ENCODE measurements around the gene FOXL1.
A peak's percentile ranks its signal among the peaks of the same experiment; 100 is the strongest.
"Not testable (repeated sequence)": the region's sequence is repeated elsewhere in the genome, so short reads cannot be mapped to it uniquely, and the experiment has no call there.

The FOXL1 gene

DNA sequence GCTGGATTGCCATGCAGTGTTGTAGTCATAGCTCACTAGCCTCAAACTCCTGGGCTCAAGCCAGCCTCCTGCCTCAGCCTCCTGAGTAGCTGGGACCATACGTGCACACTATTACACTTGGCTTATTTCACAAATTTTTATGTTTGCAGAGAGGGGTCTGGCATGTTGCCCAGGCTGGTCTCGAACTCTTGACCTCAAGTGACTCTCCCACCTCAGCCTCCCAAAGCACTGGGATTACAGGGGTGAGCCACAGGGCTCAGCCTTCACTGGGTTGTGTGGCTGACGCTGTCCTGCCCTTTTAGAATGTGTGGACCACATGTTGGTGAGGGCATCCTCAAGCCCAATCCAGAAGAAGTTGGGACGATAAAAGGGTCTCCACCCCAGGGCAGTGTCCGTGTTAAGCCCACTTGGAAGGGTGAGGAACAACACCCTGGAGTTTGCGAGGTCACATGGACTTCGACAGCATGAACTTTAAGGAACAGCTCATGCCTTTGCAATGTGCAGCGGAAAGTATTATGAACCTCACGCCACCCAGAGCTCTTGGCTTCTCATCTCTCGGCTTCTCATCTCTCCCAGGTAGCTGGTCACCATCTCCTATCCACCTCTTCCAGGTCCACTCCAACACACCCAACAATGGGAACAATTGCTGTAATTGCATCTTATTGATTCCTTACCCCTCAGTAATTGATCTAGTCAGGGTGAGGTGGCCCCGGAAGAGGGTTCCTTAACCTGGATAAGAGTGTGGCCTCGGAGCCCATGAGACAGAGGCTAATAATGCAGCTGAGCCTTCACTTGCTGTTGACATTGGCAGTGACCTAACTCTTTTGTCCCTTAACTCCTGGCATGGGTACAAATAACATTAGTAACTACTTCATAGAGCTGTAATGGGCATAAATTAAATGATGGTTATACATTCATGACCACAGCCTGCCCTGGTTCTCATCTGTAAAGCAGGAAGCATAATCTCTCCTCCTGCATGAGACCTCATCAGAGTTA, 6.7 kb downstream of the FOXL1 start:
- in situ Hi-C loops (cut with HindIII; ENCODE audit: low sequenced_read_pairs), result loop anchor here (5.0 kb wide), 1 partner anchor 232 kb away; no protein-coding TSS in a partner anchor
- H3K4me3 ChIP-seq (ENCODE audit: low read depth, low read length), result no peak overlapping the region
- no peak for DNase-seq (ENCODE audit: low read depth)
- TF ChIP-seq, protein P1, sequence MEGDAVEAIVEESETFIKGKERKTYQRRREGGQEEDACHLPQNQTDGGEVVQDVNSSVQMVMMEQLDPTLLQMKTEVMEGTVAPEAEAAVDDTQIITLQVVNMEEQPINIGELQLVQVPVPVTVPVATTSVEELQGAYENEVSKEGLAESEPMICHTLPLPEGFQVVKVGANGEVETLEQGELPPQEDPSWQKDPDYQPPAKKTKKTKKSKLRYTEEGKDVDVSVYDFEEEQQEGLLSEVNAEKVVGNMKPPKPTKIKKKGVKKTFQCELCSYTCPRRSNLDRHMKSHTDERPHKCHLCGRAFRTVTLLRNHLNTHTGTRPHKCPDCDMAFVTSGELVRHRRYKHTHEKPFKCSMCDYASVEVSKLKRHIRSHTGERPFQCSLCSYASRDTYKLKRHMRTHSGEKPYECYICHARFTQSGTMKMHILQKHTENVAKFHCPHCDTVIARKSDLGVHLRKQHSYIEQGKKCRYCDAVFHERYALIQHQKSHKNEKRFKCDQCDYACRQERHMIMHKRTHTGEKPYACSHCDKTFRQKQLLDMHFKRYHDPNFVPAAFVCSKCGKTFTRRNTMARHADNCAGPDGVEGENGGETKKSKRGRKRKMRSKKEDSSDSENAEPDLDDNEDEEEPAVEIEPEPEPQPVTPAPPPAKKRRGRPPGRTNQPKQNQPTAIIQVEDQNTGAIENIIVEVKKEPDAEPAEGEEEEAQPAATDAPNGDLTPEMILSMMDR (IDR thresholded peaks at IDR 0.05; ENCODE audit: low read depth, low read length, missing control alignments), result no peak

DNA sequence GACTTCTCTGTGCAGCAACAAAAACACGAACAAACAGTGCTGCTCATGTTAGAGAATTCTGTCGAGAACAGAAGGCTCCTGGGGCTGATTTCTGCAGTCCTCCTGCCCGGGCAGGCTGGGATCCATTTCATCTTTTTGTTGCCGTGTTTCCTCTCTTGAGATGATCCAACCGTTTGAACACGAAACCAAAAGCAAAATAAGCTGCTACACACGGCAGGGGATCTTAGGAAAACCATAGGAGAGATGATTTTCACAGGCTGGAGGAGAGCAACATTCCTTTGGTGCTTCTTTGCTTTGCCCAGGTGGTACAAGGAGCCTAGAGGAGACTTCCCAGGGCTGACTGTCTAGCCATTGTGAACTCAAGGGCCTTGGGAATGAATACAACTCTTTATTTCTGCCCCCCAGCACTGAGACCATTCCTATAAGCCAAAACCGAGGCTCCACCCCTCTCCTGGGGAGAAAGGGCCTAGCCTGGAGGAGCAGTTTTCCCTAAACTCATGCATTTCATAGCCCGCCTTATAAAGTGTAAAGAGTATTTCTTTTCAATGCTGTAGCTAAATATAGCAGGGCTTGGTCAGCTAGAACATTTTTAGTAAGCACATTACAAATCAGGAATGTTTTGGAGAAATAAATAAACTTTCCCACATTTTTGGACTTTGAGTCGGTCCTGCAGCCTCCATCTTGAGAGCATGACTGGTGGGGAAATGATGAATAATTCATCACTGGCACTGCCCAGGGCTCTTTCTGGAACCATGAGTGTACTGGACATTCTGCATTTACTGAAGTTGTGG, 7.7 kb downstream of the FOXL1 start:
- H3K4me3 ChIP-seq (ENCODE audit: low read depth, low read length), result peak overlapping the region; percentile 10
- TF ChIP-seq, protein P1 (IDR thresholded peaks at IDR 0.05; ENCODE audit: low read depth, low read length, missing control alignments), result no peak
- in situ Hi-C loops (cut with HindIII; ENCODE audit: low sequenced_read_pairs), result no loop called here

DNA sequence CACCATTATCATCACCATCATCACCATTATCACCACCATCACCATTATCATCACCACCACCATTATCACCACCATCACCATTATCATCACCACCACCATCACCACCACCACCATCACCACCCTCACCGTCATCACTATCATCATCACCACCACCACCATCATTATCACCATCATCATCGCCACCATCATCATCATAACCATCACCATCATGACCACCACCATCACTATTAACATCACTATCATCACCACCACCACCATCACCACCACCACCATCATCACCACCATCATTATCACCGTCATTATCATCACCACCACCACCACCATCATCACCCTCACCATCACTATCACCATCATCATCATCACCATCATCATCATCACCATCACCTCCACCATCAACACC, 9.1 kb downstream of the FOXL1 start:
- no peak for DNase-seq (ENCODE audit: low read depth)
- H3K4me3 ChIP-seq (ENCODE audit: low read depth, low read length), result no peak overlapping the region
- in situ Hi-C loops (cut with HindIII; ENCODE audit: low sequenced_read_pairs), result no loop called here
- TF ChIP-seq, protein P1 (IDR thresholded peaks at IDR 0.05; ENCODE audit: low read depth, low read length, missing control alignments), result no peak

More for the DNA sequence above, 7.7 kb downstream of the FOXL1 start:
- DNase-seq (ENCODE audit: low read depth), result peak; percentile 89

DNA sequence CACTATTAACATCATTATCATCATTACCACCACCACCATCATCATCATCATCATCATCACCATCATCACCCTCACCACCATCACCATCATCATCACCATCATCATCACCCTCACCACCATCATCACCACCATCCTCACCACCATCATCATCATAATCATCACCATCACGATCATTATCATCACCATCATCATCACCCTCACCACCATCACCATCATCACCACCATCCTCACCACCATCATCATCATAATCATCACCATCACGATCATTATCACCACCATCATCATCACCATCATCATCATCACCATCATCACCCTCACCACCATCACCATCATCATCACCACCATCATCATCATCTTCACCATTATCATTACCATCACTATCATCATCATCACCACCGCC, 9.6 kb downstream of the FOXL1 start:
- DNase-seq (ENCODE audit: low read depth); in situ Hi-C loops (cut with HindIII; ENCODE audit: low sequenced_read_pairs): not testable (repeated sequence)

DNA sequence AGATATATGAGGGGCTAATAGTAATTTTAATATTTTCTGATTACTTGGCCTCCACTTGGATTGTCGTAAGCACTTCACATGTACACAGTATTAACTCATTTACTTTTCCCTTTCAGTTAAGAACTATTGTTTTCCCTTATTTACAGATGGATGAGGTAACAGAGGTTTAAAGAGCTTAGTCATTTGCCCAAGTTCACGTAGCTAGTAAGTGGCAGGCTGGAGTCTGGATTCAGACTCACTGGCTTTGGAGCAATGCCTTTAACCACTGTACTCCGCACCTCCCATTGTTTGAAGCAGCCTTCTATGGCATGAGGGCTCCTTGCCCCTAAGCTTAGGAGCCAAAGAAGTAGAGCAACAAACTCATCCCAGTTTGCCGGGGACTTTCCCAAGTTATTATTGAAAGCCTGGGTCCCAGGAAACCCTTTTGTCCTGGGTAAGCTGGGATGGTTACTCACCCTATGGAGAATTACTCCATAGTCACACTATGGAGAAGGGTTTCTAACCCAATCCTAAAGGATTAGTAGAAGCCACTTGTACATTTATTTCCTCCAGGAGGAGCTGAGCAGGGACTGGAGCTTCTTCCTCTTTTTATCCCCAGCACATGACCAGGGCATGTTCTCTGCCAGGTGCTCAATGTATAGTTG, 12.3 kb downstream of the FOXL1 start:
- DNase-seq (ENCODE audit: low read depth), result peak; percentile 89
- TF ChIP-seq, protein P1 (IDR thresholded peaks at IDR 0.05; ENCODE audit: low read depth, low read length, missing control alignments), result no peak
- H3K4me3 ChIP-seq (ENCODE audit: low read depth, low read length), result no peak overlapping the region
- in situ Hi-C loops (cut with HindIII; ENCODE audit: low sequenced_read_pairs), result loop anchor here (5.0 kb wide), 1 partner anchor 72 kb away; no protein-coding TSS in a partner anchor

More for the DNA sequence above, 9.6 kb downstream of the FOXL1 start:
- not testable (repeated sequence) for H3K4me3 ChIP-seq (ENCODE audit: low read depth, low read length)

DNA sequence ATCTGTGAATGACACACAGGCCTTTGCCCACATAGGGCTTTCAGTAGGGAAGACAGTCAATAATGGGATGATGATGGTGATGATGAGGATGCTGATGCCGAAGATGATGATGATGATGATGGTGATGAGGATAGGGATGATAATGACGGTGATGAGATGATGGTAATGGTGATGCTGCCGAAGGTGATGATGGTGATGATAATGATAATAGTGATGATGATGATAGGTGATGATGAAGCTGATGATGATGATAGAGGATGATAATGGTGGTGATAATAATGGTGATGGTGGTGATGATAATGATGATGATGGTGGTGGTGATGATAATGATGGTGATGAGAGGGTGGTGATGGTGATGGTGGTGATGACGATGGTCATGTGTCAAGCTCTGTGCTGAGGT, 12.9 kb downstream of the FOXL1 start:
- DNase-seq (ENCODE audit: low read depth), result no peak
- no peak overlapping the region for H3K4me3 ChIP-seq (ENCODE audit: low read depth, low read length)
- TF ChIP-seq, protein P1 (IDR thresholded peaks at IDR 0.05; ENCODE audit: low read depth, low read length, missing control alignments), result no peak
- in situ Hi-C loops (cut with HindIII; ENCODE audit: low sequenced_read_pairs), result loop anchor here (5.0 kb wide), 1 partner anchor 71 kb away; no protein-coding TSS in a partner anchor

Data from astrocyte of the cerebellum (primary cell).